Measurements from ENCODE around the gene TNFRSF12A. TPM values are rescaled to one million over a fixed set of nuclear protein-coding genes. Genes with fewer than 3 reads are reported as not detected.

TNFRSF12A gene
- total and polyA plus RNA-seq, 9 of the 15 experiments (the other 6 are each of a cell fraction or from before 2014, with no cell fraction given) = 0.41 to 61.8 (median 26.5) TPM

DNA sequence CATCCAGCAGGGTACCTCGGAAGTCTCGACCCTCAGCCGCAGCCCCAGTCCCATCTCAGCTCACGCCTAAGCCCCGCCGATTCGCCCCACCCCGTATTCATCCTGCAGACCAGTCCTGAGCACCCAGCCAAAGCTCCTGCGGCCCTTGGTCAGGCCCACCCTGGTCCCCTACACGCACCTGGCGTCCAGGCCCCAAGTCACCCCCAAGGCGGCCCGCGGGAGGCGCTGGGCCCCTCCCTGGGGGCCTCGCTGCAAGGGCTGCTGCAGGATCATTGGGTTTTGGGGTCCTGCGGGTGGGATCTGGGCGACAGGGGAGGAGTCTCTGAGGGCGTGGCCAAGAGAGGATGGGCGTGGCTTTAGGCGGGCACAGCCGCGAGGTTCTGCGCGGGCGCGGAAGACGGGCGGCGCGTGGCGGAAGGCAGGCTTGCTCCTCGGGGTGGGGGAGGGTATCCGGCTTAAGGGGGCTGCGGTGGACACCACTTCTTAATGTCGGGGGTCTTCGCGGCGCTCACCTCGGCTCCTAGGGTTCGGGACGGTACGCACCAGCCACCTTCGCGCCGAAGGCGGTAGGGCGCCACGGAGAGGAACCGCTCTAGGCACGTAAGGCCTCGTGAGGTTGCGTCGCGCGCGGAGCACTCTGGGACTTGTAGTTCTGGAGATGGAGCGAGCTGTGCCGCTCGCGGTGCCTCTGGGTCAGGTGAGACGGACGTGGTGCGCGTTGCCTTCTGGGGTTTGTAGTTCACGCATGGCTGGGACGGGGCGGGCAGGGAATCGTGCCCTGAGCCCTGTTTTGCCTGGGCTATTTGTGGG lies 3.7 kb downstream of the TNFRSF12A start, which contains the start of the genes HCFC1R1 and THOC6 (continued):
- TF ChIP-seq ZNF561 (CRISPR knock-in tag; conservative IDR thresholded peaks at IDR 0.05) (no peak), TCF3 (CRISPR knock-in tag; IDR thresholded peaks at IDR 0.05) (peak; percentile 21; the same call in 1 of the 2 replicates), ZNF384 (IDR thresholded peaks at IDR 0.05; ENCODE audit: low read depth, low read length) (peak; percentile 56; the same call in 1 of the 2 replicates), FOXM1 (IDR thresholded peaks at IDR 0.05; ENCODE audit: low read depth) (no peak), FOXM1 (CRISPR knock-in tag; IDR thresholded peaks at IDR 0.05; ENCODE audit: low read depth) (peak; percentile 72; the same call in 1 of the 2 replicates), NFE2L1 (tag; IDR thresholded peaks at IDR 0.05; ENCODE audit: borderline replicate concordance, low read depth) (no peak), MEF2D (tag; conservative IDR thresholded peaks at IDR 0.05; ENCODE audit: low read depth) (peak; percentile 48; the same call in 1 of the 2 replicates), GATAD2B (IDR thresholded peaks at IDR 0.05; ENCODE audit: borderline replicate concordance) (no peak), EWSR1 (IDR thresholded peaks at IDR 0.05; ENCODE audit: borderline replicate concordance, low read depth, partially characterized antibody) (no peak), CBFA2T2 (conservative IDR thresholded peaks at IDR 0.05) (peak; percentile 59), CBFA2T3 (IDR thresholded peaks at IDR 0.05) (no peak), ZNF445 (CRISPR knock-in tag; IDR thresholded peaks at IDR 0.05; ENCODE audit: low read depth) (0 out of 2 replicates have a peak, but pooled peaks have one; percentile 56), MBD2 (IDR thresholded peaks at IDR 0.05; ENCODE audit: borderline replicate concordance, low read depth) (peak; percentile 87), OTX1 (CRISPR knock-in tag; IDR thresholded peaks at IDR 0.05) (no peak), TCFL5 (CRISPR knock-in tag; conservative IDR thresholded peaks at IDR 0.05) (no peak), ZNF586 (CRISPR knock-in tag; conservative IDR thresholded peaks at IDR 0.05) (no peak), EP400 (IDR thresholded peaks at IDR 0.05) (peak; percentile 98), HDAC8 (tag; IDR thresholded peaks at IDR 0.05) (peak; percentile 35; the same call in 1 of the 2 replicates), HNRNPH1 (optimal IDR thresholded peaks at IDR 0.05; ENCODE audit: low read depth, low read length) (no peak)
- TF ChIP-seq, protein P1, sequence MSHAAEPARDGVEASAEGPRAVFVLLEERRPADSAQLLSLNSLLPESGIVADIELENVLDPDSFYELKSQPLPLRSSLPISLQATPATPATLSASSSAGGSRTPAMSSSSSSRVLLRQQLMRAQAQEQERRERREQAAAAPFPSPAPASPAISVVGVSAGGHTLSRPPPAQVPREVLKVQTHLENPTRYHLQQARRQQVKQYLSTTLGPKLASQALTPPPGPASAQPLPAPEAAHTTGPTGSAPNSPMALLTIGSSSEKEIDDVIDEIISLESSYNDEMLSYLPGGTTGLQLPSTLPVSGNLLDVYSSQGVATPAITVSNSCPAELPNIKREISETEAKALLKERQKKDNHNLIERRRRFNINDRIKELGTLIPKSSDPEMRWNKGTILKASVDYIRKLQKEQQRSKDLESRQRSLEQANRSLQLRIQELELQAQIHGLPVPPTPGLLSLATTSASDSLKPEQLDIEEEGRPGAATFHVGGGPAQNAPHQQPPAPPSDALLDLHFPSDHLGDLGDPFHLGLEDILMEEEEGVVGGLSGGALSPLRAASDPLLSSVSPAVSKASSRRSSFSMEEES (CRISPR knock-in tag; IDR thresholded peaks at IDR 0.05) = no peak
- TF ChIP-seq, protein P2, sequence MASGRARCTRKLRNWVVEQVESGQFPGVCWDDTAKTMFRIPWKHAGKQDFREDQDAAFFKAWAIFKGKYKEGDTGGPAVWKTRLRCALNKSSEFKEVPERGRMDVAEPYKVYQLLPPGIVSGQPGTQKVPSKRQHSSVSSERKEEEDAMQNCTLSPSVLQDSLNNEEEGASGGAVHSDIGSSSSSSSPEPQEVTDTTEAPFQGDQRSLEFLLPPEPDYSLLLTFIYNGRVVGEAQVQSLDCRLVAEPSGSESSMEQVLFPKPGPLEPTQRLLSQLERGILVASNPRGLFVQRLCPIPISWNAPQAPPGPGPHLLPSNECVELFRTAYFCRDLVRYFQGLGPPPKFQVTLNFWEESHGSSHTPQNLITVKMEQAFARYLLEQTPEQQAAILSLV (tag; IDR thresholded peaks at IDR 0.05) = no peak
- TF ChIP-seq, protein P3, sequence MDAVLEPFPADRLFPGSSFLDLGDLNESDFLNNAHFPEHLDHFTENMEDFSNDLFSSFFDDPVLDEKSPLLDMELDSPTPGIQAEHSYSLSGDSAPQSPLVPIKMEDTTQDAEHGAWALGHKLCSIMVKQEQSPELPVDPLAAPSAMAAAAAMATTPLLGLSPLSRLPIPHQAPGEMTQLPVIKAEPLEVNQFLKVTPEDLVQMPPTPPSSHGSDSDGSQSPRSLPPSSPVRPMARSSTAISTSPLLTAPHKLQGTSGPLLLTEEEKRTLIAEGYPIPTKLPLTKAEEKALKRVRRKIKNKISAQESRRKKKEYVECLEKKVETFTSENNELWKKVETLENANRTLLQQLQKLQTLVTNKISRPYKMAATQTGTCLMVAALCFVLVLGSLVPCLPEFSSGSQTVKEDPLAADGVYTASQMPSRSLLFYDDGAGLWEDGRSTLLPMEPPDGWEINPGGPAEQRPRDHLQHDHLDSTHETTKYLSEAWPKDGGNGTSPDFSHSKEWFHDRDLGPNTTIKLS (IDR thresholded peaks at IDR 0.05; ENCODE audit: borderline replicate concordance, low read depth) = peak; percentile 96
- TF ChIP-seq, protein P4, sequence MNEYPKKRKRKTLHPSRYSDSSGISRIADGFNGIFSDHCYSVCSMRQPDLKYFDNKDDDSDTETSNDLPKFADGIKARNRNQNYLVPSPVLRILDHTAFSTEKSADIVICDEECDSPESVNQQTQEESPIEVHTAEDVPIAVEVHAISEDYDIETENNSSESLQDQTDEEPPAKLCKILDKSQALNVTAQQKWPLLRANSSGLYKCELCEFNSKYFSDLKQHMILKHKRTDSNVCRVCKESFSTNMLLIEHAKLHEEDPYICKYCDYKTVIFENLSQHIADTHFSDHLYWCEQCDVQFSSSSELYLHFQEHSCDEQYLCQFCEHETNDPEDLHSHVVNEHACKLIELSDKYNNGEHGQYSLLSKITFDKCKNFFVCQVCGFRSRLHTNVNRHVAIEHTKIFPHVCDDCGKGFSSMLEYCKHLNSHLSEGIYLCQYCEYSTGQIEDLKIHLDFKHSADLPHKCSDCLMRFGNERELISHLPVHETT (CRISPR knock-in tag; conservative IDR thresholded peaks at IDR 0.05 in 1 of 2, IDR thresholded peaks at IDR 0.05 in 1 of 2) = peak in 1 of 2 experiments; percentile 73; a peak in 2 of 4 replicates

Measured in K562 (cell line).